Measurements from ENCODE around the gene PLLP. TPM values are rescaled to one million over a fixed set of nuclear protein-coding genes. Genes with fewer than 3 reads are reported as not detected.

Gene PLLP
- total and polyA plus RNA-seq, 9 of the 15 experiments (the other 6 are each of a cell fraction or from before 2014, with no cell fraction given) = 0.09 to 0.96 (median 0.27) TPM

GRCh38 chr16:57268804-57269800, 15.4 kb downstream of the PLLP start (continued):
- TF ChIP-seq ZNF449 (CRISPR knock-in tag; IDR thresholded peaks at IDR 0.05) (no peak), CBX8 (IDR thresholded peaks at IDR 0.05; ENCODE audit: borderline replicate concordance, extremely low read depth, low read depth, low read length, poor library complexity, severe bottlenecking) (no peak), ADNP (tag; IDR thresholded peaks at IDR 0.05) (no peak; the same call in 1 of the 2 replicates), TAF1 (IDR thresholded peaks at IDR 0.05; ENCODE audit: control insufficient read depth, extremely low read depth, insufficient read depth, low read length, severe bottlenecking) (peak; percentile 27), ZBTB34 (CRISPR knock-in tag; IDR thresholded peaks at IDR 0.05) (no peak), FOXK1 (CRISPR knock-in tag; IDR thresholded peaks at IDR 0.05; ENCODE audit: borderline replicate concordance) (no peak), COPS2 (conservative IDR thresholded peaks at IDR 0.05) (no peak), SMAD1 (IDR thresholded peaks at IDR 0.05; ENCODE audit: low read depth, low read length, partially characterized antibody) (no peak), ZFP30 (CRISPR knock-in tag; IDR thresholded peaks at IDR 0.05; ENCODE audit: borderline replicate concordance) (no peak), TAF15 (IDR thresholded peaks at IDR 0.05; ENCODE audit: low read depth, low read length) (no peak), RFX7 (CRISPR knock-in tag; IDR thresholded peaks at IDR 0.05) (no peak), ZNF77 (CRISPR knock-in tag; IDR thresholded peaks at IDR 0.05) (no peak), BDP1 (IDR thresholded peaks at IDR 0.05; ENCODE audit: insufficient read depth, insufficient read length) (no peak), OTX1 (CRISPR knock-in tag; IDR thresholded peaks at IDR 0.05) (no peak), ZZZ3 (IDR thresholded peaks at IDR 0.05) (no peak)

Data from K562 (cell line).